T-helper 1 cell (primary cell): Measurements from ENCODE around the gene TMEM100.

Experiments used
- DNase-seq, 5 donors: peaks; one replicate each; pipeline ENCODE4 v3.0.0-alpha.2; 2012 to 2020

TMEM100 gene

DNA sequence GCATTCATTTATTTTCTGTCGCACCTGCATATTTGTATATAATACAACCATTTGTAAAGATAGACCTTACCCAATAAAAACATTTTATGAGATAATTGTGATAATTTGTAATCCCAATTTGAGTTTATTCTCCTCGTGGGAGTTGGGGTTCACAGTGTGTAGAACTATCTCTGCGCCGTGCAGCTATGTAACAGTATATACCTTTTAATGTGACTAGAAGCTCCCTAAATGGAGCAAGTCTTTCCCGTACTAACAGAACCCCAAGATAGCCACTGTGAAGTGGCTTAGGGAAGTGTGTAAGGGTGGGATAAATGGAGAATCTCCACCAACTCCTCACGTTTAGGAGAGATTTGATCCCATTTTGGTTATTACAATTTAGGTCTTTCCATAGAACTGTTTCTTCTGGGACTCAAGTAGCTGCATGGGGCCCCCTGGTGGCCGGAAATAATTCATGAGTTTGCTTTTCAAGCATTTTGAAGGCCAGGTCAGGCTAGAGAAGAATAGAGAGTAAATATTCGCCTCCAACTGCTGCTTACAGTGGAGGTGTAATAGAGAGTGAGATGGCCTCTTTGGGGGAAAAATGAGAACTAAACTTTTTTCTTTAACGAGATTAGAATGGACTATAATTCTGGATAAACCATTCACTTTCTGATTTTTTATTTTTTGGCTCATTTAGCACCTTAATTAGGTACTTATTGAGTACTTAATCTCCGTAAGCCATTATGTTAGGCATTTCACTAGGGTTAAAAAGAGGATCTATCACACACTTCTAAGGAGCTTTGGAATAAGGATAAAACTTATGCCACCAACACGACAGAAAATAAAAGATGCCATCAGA is 4.5 kb downstream of the TMEM100 start:
- DNase-seq = peak in 4 of 5 donors; percentile 10 to 45 (median 30)

DNA sequence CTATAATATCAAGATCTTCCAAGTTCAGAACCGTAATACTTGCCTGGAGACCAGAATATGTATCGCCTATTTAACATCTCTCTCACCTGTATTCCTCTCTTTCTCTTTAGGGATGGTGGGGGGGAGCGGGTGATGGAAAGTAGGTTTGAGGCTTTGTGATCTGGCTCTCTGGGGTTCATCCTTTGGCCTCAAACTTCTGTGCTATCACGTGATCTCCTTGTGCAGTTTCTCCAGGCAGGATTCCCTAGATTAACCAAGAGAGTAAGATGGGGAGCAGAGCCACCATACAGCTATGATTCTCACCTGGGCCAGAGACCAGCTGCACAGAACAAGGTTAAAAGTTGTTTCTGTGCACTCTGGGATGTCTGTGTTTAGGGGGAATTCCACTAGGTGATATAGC is 5.2 kb downstream of the TMEM100 start:
- no peak for DNase-seq

DNA sequence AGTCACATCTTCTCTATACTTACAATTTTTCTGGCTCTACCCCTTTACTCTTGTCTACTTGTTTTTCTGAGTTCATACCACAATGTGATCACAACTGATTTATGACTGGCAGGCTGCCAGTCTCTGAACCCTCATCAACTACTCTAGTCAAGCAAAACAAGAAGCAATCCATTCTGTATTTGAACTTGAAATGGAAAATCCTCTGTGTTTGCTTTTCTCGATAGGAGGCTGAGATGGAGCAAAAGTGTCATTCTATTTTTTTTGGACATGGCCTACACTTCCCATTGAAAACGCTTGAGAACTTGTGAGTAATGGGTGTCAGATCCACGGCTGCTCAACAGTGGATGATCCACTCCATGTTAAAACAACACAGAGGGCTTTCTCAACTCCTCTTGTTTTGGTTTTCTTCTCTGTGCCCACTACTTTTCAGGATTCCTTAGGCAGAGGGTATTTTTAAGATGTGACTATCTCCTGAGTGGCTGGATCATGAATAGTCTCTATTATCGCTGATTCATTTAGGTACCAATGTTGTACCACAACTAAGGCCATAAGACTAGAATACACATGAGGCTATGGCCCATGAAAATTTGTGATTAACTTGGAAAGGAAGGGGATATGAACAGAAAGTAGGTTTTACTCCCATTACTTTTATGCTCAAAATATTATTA is 11.7 kb downstream of the TMEM100 start:
- no peak for DNase-seq

DNA sequence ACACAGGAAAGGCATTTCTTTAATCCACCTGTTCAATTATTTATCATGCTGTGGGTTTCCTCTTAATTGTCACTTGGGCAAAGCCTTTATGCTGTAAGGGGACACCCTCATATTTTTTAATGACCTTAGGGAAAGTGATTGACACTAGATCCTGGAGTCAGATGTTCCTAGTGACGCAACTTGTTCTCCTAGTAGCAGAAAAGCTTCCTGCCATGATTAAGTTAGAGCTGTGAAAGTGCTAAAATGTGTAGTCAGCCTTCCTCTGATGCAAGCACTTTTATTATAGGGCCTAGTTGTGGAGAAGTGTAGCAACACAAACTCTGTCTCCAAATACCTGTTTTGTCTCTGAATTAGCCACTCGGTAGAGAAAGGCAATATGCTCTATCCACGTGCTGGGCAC is 12.3 kb downstream of the TMEM100 start:
- no peak for DNase-seq

DNA sequence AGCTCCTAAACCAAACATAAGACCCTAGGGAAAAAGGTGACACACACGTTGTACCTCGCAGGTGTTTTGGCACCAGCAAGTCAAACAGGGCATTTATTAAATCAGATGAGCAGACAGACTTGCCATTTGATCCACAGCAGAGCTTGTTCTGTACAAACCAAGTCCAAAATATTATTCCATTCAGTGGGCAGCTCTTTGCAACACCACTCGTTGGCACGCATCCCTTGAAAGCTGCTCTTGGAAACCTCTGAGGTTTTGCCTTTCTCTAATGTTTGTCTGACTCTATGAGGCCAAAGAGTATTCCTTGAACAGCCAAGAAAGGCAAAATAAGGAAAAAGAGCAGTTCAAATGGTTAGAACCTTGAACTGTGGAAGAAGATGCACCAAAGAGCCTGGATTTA is 12.7 kb downstream of the TMEM100 start:
- DNase-seq = no peak

DNA sequence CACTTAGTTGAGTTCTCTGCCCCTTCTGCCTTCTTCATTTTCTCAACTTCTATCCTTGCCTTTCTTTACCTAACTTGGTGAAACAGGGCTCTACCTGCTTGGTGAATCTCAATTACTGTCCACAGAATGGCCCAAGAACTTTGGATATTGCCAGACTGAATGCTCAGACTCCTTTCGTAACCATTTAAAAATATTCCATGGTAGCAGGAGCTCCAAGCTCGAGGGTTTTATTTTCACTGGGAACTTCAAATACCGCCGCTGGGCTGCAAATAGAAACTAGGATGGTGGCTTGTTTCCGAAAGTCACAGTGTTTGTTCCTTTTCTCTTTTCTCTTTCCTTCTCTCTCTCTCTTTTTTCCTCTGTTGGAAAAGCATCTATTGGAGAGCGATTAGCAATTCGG is 13.2 kb downstream of the TMEM100 start:
- no peak for DNase-seq

DNA sequence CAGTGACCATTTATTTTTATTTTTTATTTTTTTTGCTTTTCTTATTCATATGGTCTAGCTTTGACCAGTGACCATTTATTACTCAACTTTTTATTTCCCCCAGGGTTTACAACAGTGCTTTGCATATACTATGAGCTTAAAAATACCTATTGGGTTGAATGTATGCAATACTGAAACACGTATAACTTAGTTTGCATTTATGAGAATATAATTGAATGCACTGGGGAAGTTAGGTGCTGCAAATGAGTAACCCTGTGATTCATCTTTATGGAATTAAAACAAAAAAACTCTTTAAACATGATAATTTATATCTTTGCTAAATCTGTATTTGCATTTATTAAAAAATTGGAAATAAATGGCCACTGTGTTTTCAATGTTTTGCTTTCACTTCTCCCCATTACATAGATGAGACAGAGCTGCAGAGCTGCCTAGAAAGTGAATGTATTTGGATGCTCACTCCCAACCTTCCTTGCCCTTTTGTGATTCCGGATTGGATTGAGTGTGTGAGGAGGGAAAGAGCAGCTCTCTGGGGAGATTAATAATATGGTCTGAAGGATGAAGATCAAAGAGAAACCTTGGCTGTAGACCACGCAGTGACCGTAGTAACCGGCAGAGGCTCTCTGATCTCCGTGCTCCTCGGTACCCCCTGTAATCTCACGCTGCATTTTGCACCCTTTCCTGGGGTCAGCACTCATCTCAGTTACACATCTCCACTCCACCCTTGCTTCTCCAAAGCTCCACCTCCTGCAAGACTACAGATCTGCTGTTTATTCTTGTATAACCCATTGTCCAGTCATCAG is 14.3 kb downstream of the TMEM100 start:
- DNase-seq = no peak

DNA sequence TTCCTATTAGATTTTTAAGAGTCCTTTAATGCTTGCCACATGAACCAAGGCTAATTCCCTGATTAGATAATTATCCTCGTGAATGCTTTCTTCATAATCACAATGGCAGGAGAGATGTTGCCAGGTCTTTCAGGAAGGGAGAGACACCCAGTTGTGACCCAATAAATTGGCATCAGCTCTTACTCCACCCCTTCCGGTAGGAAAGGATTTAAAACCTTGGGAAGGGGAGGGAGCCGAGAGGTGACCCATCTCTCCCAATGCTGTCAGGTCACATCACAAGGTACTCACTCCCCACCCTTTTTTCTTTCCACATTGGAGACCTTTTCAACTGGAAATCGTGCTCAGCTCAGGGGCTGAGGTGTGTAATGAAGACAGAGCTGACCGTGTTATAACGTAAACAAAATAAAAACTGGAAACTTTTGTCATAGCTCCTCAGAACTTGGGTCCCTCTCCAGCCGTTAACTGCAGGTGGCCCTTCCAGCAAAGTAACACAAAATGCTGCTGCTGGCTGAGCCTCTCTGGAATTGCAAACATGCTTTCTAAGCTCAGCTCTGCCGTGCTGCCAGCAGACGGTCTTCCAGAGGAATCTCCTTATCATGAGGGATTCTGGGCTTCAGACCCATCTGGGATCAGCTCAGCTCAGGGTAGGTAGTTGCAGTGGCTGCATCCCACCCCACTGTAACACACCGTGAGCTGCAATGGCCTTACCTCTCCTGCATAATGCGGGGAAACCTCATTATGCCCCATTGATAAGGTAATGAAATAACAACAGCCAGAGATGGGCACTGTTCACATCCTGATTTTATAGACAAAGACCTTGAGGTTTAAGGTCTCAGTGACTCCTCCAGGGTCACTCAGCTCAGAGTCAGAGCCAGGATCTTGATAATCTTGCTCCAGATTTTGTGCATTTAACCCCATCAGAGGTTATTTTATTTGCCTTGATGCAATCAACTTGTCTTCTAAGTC is 15.6 kb downstream of the TMEM100 start:
- DNase-seq = no peak

DNA sequence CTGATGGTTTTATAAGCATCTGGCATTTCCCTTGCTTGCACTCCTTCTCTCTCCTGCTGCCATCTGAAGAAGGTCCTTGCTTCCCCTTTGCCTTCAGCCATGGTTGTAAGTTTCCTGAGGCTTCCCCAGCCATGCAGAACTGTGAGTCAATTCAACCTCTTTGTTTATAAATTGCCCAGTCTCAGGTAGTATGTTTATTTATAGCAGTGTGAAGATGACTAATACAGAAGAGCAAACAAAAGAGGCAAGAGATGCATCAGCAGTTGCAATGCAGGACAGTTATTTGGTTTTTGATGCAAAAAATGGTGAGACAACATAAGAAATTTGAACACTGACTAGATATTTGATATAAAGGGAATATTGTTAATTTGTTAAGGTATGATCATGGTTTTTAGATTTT is 16.8 kb downstream of the TMEM100 start:
- no peak for DNase-seq

DNA sequence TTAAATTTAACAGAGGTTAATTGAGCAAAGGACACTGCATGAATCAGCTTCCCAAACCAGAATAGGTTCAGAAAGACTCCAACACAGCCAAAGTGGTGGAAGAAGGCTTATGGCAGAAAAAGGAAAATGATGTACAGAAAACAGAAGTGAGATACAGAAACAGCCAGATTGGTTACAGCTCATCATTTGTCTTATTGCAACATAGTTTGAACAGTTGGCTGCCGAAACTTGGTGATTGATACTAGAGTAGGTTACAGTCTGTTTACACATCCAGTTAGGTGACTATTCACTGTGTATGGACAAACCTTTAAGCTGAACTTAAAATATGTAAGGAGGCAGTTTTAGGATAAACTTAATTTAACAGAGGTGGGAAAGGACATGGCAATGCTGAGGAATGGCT is 18.3 kb downstream of the TMEM100 start:
- no peak for DNase-seq

DNA sequence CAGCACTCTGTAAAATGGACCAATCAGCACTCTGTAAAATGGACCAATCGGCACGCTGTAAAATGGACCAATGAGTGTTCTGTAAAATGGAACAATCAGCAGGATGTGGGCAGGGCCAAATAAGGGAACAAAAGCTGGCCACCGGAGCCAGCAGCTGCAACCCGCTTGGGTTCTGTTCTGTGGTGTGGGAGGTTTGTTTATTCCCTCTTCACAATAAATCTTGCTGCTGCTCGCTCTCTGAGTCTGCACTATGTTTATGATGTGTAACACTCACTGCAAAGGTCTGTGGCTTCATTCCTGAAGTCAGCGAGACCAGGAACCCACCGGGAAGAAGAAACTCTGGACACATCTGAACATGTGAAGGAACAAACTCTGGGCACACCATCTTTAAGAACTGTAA is 20.5 kb downstream of the TMEM100 start:
- DNase-seq = no peak

DNA sequence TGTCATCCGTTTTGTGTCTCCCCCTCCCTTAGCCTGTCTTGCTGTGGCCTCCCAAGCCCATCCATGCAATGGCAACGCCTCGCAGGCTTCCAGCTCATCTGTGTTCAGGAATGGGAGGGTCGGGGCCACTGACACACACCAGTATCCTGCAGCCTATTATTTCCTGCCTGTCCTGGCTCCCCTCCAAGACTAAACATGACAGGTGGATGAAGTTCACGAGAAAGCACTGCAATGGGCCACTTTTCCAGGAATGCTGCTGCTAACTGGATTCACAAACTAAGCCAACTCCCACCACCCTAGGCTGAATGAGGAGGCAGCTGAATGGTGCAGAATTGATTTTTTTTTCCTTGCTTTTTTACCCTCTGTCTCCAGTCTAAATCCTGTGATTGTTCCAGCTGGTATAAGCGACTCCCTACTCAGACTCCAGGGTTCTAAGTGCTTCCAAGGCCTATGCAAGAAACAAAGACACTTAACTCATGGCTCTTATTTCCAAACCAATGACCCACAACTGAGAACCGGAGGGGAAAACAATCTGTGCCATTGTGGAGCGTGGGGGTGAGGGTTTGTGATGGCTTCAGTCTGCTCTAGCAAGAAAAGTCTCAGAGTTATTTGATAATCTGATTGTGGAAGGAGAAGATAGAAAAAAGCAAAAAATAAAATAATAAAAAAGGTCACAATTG is 23.3 kb downstream of the TMEM100 start:
- no peak for DNase-seq

DNA sequence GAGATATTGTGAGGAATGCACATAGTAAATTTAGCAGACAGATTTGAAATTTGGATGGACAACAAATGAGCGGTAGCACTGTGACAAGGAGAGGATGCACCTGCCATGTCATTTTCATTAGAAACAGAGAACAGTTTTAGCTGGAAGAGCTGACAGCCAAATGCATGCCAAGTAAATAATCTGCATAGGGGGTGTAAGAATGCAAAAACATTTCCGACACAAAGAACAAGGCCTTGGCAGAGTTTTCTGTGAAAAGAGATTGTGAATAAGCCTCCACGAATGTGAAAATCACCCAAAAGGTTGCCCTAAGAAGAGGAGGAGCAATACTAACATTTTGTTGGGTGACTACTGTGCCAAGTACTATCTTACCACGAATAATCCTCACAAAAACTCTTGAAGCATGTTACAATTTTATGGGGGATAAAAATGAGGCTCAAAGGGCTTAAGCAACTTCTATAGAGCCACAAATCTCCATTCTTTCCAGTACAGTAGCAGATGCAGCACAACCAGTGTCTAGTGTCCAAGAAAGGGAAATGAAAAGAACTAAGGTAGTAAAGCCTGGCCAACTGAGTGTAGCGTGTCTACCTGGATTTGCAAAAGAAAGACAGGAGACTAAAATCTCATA is 28.3 kb downstream of the TMEM100 start:
- DNase-seq = no peak

DNA sequence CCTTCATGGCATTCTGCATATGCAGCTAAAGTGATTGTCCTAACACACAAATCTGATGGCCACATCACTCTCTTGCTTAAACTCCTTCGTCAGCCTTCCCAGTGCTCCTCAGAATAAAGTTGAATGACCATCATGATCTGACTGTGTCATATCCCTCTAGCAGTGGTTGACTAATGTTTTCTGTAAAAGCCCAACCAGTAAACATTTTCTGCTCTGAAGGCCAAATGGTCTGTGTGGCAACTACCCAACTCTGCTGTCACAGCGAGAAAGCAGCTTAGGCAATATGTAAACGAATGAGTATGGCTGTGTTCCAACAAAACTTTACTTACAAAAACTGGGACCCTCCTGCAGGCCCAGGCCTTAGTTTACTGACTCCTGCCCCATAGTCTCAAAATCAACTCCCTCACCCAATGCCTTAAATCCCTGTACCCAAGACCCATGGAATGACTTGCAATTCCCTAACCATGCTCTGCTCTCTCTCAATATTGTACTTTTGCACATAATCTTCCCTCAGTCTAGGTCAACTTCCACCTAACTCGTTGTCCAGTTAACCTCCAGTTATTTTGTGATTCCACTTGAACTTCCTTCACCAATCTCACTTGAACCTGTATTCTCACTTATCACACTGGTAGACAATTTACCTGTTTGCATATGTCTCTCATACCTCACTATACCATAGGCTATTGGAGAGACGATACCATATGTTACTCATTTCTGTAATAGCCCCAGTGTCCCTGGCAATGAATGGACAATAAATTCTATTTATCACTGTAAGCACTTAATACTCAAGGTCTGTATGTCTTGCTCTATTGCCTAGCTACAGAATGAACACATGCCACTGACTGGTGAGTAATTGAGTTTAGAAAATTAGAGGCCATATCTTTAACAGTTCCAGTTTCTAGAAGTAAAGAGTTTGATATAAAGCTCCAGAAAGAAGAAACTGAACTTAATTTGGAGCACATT is 29.1 kb downstream of the TMEM100 start:
- no peak for DNase-seq

DNA sequence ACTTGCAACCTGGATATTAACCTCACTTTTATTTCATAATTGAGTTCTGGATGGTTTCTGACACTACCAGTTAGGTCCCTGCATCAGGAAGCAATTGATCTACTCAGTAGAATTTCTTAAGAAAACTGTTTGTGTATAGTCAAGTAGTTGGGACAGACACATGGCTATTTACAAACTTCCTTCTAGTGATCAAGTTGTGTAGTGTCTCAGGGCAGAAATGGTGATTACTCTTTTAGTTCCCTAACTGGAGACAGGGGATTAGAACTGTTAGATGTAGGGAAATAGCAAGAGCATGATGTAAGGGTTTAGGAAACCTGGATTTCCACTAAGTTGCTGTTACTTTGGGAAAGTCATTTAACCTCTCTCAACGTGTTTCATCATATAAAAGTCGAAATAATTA is 30.4 kb downstream of the TMEM100 start:
- DNase-seq = no peak

DNA sequence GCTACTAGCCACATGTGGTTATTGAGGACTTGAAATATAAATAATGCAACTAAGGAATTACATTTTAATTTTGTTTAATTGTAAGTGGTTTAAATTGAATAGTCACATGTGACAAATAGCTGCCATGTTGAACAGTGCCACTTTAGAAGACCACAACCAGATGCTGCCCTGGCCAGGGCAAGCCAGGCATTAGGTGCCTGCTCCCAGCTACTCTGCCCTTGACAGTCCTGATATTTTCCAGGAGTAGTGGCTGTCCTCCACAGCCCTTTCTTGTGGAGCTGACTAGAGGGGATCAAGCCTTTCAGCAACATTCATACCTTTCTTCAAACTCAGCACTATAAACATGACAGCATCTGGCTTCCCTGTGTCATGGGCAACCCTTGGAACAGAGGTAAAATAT is 31.0 kb downstream of the TMEM100 start:
- no peak for DNase-seq

DNA sequence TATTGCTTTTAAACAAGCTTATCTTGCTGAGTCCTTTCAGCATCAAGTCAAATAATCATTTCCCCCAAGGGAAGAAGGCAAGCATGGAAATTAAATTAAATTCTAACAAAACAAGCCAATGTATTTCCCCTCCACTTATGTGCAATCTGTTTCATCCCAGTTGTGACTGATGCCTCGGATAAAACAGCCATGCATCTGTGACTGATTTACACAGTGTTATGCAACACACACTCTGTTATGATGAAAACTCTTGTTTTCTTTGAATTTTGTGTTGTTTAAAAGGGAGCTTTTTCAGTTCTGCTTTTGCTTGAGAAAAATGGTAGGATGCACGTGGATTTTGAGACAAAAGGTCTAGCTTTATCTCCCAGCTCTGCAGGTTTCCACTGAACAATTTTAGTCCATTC is 32.6 kb downstream of the TMEM100 start:
- DNase-seq = no peak

DNA sequence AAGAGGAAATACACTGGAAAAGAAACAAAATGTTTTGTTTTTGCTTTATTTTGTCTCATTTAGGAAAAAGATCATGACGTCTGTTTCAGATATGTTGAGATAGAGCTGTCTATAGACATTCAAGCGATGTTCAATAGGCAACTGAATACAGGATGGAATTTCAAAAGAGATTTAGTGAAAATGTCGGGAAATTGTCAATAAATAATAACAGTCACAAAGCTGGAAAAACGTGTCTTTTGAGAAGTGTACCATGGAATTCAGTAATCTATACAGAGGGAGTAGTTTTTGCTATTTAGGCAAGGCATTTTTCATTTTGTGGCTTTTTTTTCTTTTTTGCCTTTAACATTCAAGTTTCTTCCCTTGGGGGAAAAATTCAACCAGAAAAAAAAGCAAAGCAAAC is 33.0 kb downstream of the TMEM100 start:
- DNase-seq = no peak

DNA sequence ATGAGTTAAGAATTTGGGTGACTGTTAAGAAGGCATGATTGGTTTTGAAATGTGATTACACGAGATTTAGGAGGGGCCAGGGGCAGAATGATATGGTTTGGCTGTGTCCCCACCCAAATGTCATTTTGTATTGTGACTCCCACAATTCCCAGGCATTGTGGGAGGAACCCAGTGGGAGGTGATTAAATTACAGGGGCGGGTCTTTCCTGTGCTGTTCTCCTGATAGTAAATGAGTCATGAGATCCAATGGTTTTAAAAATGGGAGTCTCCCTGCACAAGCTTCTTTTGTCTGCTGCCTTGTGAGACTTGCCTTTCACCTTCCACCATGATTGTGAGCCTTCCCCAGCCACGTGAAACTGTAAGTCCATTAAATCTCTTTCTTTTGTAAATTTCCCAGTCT is 34.6 kb downstream of the TMEM100 start:
- DNase-seq = no peak

DNA sequence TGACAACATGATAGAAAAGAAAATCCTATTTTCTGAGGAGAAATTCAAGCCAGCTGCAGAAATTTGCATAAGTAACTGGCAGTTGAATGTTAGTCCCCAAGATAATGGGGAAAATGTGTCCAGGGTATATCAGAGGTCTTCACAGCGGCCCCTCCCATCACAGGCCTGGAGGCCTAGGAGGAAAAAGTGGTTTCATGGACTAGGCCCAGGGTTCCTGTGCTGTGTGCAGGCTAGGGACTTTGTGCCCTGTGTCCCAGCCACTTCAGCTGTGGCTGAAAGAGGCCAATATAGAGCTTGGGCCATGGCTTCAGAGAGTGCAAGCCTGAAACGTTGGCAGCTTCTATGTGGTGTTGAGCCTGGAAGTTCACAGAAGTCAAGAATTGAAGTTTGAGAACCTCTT is 35.6 kb downstream of the TMEM100 start:
- no peak for DNase-seq
